SKM-1 (cell line): ENCODE results near the gene MAPK8IP1.

Source experiments
- DNase-seq: peaks from one replicate; lab custom pipeline; 2025; ENCODE audit not compliant: unreplicated experiment; lab: John Stamatoyannopoulos, UW

MAPK8IP1 gene

GRCh38 chr11:45925550-45925949, 40.1 kb downstream of the MAPK8IP1 start:
- DNase-seq = no peak

GRCh38 chr11:45926001-45926401, 40.5 kb downstream of the MAPK8IP1 start:
- no peak for DNase-seq

- DNase-seq = no peak
Observed at GRCh38 chr11:45926536-45927331, 41.3 kb downstream of the MAPK8IP1 start.

- no peak for DNase-seq
Observed at GRCh38 chr11:45927332-45927683, 41.9 kb downstream of the MAPK8IP1 start.

- DNase-seq = no peak
Observed at GRCh38 chr11:45927684-45928413, 42.4 kb downstream of the MAPK8IP1 start.

GRCh38 chr11:45928535-45929215, 43.2 kb downstream of the MAPK8IP1 start:
- DNase-seq = no peak

- DNase-seq = no peak
Observed at GRCh38 chr11:45929486-45930030, 44.1 kb downstream of the MAPK8IP1 start.

GRCh38 chr11:45930031-45930794, 44.8 kb downstream of the MAPK8IP1 start:
- no peak for DNase-seq

- DNase-seq = no peak
Observed at GRCh38 chr11:45930951-45931570, 45.6 kb downstream of the MAPK8IP1 start.

GRCh38 chr11:45931739-45932138, 46.3 kb downstream of the MAPK8IP1 start:
- no peak for DNase-seq

- no peak for DNase-seq
Observed at GRCh38 chr11:45932217-45932616, 46.8 kb downstream of the MAPK8IP1 start.

GRCh38 chr11:45933131-45933831, 47.8 kb downstream of the MAPK8IP1 start:
- DNase-seq = no peak

- DNase-seq = no peak
Observed at GRCh38 chr11:45933846-45934579, 48.6 kb downstream of the MAPK8IP1 start.

- no peak for DNase-seq
Observed at GRCh38 chr11:45934580-45935318, 49.3 kb downstream of the MAPK8IP1 start.

- DNase-seq = no peak
Observed at GRCh38 chr11:45935349-45936064, 50.1 kb downstream of the MAPK8IP1 start.

- DNase-seq = no peak
Observed at GRCh38 chr11:45936511-45937054, 51.1 kb downstream of the MAPK8IP1 start.

- no peak for DNase-seq
Observed at GRCh38 chr11:45937916-45938315, 52.5 kb downstream of the MAPK8IP1 start.

- no peak for DNase-seq
Observed at GRCh38 chr11:45939836-45940235, 54.4 kb downstream of the MAPK8IP1 start.
